H1 (cell line): ENCODE results near the gene RAB9B. TPM values are rescaled to one million over a fixed set of nuclear protein-coding genes. Genes with fewer than 3 reads are reported as not detected.

Experiments used
- BACH1 ChIP-seq: IDR thresholded peaks from 2 replicates; pipeline ENCODE4 v1.6.1; 2012; ENCODE audit warnings: low read length, improper control_type of control experiment
- BCL11A ChIP-seq, 2 experiments: IDR thresholded peaks; one replicate each; pipeline ENCODE4 v1.6.1; 2011; ENCODE audit warnings: low read depth in 2 of 2, low read length in 2 of 2, mild to moderate bottlenecking in 2 of 2
- CTBP2 ChIP-seq: IDR thresholded peaks from 2 replicates; pipeline ENCODE4 v1.7.0; 2011; ENCODE audit warnings: borderline replicate concordance, mild to moderate bottlenecking, moderate library complexity, mixed read lengths, low read length; ENCODE audit not compliant: insufficient read depth, insufficient read length
- TAF7 ChIP-seq: optimal IDR thresholded peaks from 2 replicates; pipeline ENCODE3; 2011; ENCODE audit warnings: low read depth, mild to moderate bottlenecking, inconsistent platforms, low read length, moderate library complexity, borderline replicate concordance
- polyA plus RNA-seq, 7 experiments: library from polyadenylated mRNA; depleted of rRNA in 3 of 7; stranded (reverse) in 5 of 7; unstranded in 2 of 7; fragments of >200 nt in 5 of 7; fragments of 200-250 nt in 2 of 7; gene quantifications; 1 replicate in 5 of 7; 2 replicates in 1 of 7; 4 replicates in 1 of 7; pipeline versions ENCODE4 v1.2.1 to v1.2.3, GENCODE V29; 2011 to 2013; ENCODE audit warnings: missing spikeins in 2 of 7, mixed read lengths in 2 of 7
- total RNA-seq: library from RNA; stranded (reverse); fragmentation: NEBNext Ultra II Directional; extraction: Animal tissue kit (Norgen Biotek cat#: 25700); gene quantifications from 2 replicates; pipeline ENCODE4 v1.2.1, GENCODE V29; 2021
- TF ChIP-seq, protein P1 (sequence below): fragments of 300-600 bp; sonication (generic); IDR thresholded peaks from 2 replicates; pipeline ENCODE4 v1.7.1; 2012; ENCODE audit warnings: low read length, moderate library complexity, mild to moderate bottlenecking, inconsistent platforms; ENCODE audit not compliant: insufficient replicate concordance
- TF ChIP-seq, protein P2 (sequence below): IDR thresholded peaks from 2 replicates; pipeline ENCODE4 v1.6.1; 2011; ENCODE audit warnings: low read length, improper control_type of control experiment

RAB9B gene
- total and polyA plus RNA-seq, 2 of the 8 experiments (the other 6 are each of a cell fraction or from before 2014, with no cell fraction given) = 0.26 to 0.56 TPM

DNA sequence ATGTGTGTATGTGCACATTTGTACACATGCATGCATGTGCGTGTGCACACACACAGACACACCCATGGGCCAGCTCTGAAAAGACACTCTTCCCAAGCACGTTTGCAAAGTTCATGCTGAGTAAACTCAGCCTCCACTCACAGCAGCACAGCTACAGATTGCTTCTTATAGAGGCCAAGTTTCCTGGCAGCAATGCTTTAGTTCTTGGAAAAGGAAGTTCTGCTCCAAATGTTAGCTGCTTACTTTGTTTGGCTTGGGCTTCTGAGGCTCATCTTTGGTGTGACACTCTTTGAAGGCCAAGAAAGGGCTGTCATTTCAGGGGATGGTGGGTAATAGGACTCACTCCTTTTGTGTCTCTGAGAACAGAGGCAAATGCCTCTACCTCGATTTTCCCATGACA, 48.9 kb downstream of the RAB9B start (continued):
- TF ChIP-seq, protein P1, sequence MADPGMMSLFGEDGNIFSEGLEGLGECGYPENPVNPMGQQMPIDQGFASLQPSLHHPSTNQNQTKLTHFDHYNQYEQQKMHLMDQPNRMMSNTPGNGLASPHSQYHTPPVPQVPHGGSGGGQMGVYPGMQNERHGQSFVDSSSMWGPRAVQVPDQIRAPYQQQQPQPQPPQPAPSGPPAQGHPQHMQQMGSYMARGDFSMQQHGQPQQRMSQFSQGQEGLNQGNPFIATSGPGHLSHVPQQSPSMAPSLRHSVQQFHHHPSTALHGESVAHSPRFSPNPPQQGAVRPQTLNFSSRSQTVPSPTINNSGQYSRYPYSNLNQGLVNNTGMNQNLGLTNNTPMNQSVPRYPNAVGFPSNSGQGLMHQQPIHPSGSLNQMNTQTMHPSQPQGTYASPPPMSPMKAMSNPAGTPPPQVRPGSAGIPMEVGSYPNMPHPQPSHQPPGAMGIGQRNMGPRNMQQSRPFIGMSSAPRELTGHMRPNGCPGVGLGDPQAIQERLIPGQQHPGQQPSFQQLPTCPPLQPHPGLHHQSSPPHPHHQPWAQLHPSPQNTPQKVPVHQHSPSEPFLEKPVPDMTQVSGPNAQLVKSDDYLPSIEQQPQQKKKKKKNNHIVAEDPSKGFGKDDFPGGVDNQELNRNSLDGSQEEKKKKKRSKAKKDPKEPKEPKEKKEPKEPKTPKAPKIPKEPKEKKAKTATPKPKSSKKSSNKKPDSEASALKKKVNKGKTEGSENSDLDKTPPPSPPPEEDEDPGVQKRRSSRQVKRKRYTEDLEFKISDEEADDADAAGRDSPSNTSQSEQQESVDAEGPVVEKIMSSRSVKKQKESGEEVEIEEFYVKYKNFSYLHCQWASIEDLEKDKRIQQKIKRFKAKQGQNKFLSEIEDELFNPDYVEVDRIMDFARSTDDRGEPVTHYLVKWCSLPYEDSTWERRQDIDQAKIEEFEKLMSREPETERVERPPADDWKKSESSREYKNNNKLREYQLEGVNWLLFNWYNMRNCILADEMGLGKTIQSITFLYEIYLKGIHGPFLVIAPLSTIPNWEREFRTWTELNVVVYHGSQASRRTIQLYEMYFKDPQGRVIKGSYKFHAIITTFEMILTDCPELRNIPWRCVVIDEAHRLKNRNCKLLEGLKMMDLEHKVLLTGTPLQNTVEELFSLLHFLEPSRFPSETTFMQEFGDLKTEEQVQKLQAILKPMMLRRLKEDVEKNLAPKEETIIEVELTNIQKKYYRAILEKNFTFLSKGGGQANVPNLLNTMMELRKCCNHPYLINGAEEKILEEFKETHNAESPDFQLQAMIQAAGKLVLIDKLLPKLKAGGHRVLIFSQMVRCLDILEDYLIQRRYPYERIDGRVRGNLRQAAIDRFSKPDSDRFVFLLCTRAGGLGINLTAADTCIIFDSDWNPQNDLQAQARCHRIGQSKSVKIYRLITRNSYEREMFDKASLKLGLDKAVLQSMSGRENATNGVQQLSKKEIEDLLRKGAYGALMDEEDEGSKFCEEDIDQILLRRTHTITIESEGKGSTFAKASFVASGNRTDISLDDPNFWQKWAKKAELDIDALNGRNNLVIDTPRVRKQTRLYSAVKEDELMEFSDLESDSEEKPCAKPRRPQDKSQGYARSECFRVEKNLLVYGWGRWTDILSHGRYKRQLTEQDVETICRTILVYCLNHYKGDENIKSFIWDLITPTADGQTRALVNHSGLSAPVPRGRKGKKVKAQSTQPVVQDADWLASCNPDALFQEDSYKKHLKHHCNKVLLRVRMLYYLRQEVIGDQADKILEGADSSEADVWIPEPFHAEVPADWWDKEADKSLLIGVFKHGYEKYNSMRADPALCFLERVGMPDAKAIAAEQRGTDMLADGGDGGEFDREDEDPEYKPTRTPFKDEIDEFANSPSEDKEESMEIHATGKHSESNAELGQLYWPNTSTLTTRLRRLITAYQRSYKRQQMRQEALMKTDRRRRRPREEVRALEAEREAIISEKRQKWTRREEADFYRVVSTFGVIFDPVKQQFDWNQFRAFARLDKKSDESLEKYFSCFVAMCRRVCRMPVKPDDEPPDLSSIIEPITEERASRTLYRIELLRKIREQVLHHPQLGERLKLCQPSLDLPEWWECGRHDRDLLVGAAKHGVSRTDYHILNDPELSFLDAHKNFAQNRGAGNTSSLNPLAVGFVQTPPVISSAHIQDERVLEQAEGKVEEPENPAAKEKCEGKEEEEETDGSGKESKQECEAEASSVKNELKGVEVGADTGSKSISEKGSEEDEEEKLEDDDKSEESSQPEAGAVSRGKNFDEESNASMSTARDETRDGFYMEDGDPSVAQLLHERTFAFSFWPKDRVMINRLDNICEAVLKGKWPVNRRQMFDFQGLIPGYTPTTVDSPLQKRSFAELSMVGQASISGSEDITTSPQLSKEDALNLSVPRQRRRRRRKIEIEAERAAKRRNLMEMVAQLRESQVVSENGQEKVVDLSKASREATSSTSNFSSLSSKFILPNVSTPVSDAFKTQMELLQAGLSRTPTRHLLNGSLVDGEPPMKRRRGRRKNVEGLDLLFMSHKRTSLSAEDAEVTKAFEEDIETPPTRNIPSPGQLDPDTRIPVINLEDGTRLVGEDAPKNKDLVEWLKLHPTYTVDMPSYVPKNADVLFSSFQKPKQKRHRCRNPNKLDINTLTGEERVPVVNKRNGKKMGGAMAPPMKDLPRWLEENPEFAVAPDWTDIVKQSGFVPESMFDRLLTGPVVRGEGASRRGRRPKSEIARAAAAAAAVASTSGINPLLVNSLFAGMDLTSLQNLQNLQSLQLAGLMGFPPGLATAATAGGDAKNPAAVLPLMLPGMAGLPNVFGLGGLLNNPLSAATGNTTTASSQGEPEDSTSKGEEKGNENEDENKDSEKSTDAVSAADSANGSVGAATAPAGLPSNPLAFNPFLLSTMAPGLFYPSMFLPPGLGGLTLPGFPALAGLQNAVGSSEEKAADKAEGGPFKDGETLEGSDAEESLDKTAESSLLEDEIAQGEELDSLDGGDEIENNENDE = no peak
- TF ChIP-seq BCL11A (IDR thresholded peaks at IDR 0.05; ENCODE audit: low read depth in 2 of 2, low read length in 2 of 2) (no peak), CTBP2 (no peak), BACH1 (no peak), TAF7 (no peak)
- TF ChIP-seq, protein P2, sequence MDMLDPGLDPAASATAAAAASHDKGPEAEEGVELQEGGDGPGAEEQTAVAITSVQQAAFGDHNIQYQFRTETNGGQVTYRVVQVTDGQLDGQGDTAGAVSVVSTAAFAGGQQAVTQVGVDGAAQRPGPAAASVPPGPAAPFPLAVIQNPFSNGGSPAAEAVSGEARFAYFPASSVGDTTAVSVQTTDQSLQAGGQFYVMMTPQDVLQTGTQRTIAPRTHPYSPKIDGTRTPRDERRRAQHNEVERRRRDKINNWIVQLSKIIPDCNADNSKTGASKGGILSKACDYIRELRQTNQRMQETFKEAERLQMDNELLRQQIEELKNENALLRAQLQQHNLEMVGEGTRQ = no peak
